Peyer's patch (tissue), 4 donors: Measurements from ENCODE around the gene CAPN8.

ENCODE experiments used
- CTCF ChIP-seq, 6 experiments: fragments of 450-650 bp in 4 of 6; fragments of 200-600 bp in 2 of 6; sonication (generic) in 1 of 6; IDR thresholded peaks; one replicate each; pipeline ENCODE4 v1.5.1; 2017 to 2019; ENCODE audit warnings: antibody characterized with exemption in 6 of 6, mild to moderate bottlenecking in 3 of 6, moderate library complexity in 1 of 6
- POLR2A ChIP-seq, 2 donors: fragments of 450-650 bp; IDR thresholded peaks; one replicate each; pipeline ENCODE4 v1.5.1; 2017; ENCODE audit warnings: antibody characterized with exemption in 2 of 2, mild to moderate bottlenecking in 2 of 2, moderate library complexity in 2 of 2

DNA sequence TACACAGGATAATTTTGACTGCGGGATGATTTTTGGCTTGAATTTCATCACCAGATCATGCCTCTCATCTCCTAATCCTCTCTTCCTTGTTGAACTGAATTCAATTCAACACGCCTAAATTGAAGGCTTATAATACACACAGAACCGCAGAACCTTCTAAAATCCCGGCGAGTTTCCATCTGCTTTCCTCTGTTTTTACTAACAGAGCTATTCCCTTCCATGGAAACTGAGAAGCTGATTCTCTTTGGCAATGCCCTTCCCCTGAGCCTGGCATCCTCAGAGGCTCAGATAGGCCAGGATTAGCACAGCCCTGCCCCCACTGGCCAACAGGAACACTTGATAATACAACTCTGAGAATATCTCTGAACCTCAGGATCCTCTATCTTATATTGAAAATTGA, 130.2 kb downstream of the CAPN8 start:
- TF ChIP-seq CTCF (IDR thresholded peaks at IDR 0.05) (no peak), POLR2A (IDR thresholded peaks at IDR 0.05) (no peak)
